Stomach (tissue), 4 donors: ENCODE results near the gene DNAJC8.

Experiments
- CTCF ChIP-seq, 7 experiments: fragments of 450-650 bp in 4 of 7; fragments of 200-600 bp in 3 of 7; sonication (generic) in 3 of 7; IDR thresholded peaks; one replicate each; pipeline ENCODE4 v1.5.1; 2016 to 2019; ENCODE audit warnings: antibody characterized with exemption in 7 of 7, control low read depth in 2 of 7, mild to moderate bottlenecking in 1 of 7
- POLR2A ChIP-seq, 4 donors: fragments of 450-650 bp; IDR thresholded peaks; one replicate each; pipeline ENCODE4 v1.6.1; 2016; ENCODE audit warnings: antibody characterized with exemption in 4 of 4, control low read depth in 2 of 4, mild to moderate bottlenecking in 1 of 4, moderate library complexity in 1 of 4
- POLR2AphosphoS5 ChIP-seq, 3 donors: sonication (generic); formaldehyde crosslinking; IDR thresholded peaks; one replicate each; pipeline ENCODE4 v1.6.1; 2016; ENCODE audit warnings: antibody characterized with exemption in 3 of 3

DNA sequence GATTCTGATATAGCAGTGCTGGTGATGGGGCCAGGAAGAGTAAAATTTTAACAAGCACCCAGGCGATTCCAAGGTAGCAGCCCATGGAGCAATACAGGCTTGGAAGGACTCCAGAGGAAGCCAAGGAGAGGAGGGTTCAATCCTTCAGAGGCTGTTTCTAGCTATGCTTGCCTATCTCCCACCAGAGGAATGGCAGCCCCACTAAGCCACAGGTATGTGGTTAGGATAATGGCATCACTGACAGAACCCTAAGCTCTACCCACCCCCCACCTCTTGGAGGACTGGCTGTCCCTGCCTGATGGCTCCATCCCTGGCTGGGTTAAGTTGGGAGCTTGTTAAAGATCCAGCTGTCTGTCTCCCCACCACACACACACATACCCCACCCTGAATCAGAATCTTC is 37.0 kb downstream of the DNAJC8 start:
- TF ChIP-seq POLR2A (IDR thresholded peaks at IDR 0.05) (no peak), POLR2AphosphoS5 (IDR thresholded peaks at IDR 0.05) (no peak), CTCF (IDR thresholded peaks at IDR 0.05) (no peak)
